HepG2 (cell line): ENCODE measurements around the gene CAB39. TPM values are rescaled to one million over a fixed set of nuclear protein-coding genes. Genes with fewer than 3 reads are reported as not detected.

Experiments
- ATAC-seq: fragments of 200-7000 bp; cut with Tn5 transposase; 3 replicates; pipeline ENCODE4 v1.9.1; 2020; ENCODE audit warnings: mild to moderate bottlenecking, moderate library complexity
- BruUV-seq: library from RNA; stranded (reverse); fragments of 400-500 nt; replicated peaks from 2 replicates; lab custom pipeline; 2021; lab: Mats Ljungman, UMichigan
- CTCF ChIA-PET: fragments of 300-600 bp; formaldehyde crosslinking; extraction: SDS; loops from one replicate; lab custom pipeline; 2021; ENCODE audit warnings: low total read pairs, inconsistent platforms, low intra/inter-chr PET ratio; lab: Yijun Ruan, JAX
- POLR2A ChIA-PET: fragments of 350-600 bp; sonication (Branson Sonifier 250); formaldehyde crosslinking; loops from one replicate; lab custom pipeline; 2020; ENCODE audit warnings: antibody characterized with exemption, inconsistent platforms; lab: Yijun Ruan, JAX
- DNase-seq: peaks from one replicate; pipeline ENCODE4 v3.0.0-alpha.2; 2015; ENCODE audit warnings: low spot score
- FAIRE-seq: peaks from 3 replicates; lab custom pipeline; 2011; peaks lifted over from hg19 to GRCh38; lab: Jason Lieb, UNC
- H2AFZ ChIP-seq: one replicate; pipeline ENCODE4 v1.6.1; 2011; ENCODE audit warnings: low read length, inconsistent platforms
- H3K27ac ChIP-seq: fragments of 300-600 bp; 3 replicates; pipeline ENCODE4 v1.8.0; 2011; ENCODE audit warnings: mixed run types, mild to moderate bottlenecking, mixed read lengths, low read length, inconsistent platforms; ENCODE audit not compliant: insufficient read depth; ENCODE audit errors: extremely low read length
- H3K27me3 ChIP-seq, 2 experiments: fragments of 200-600 bp in 1 of 2; 2 replicates in 1 of 2; 3 replicates in 1 of 2; pipeline versions ENCODE4 v1.6.0 to v1.8.0; 2011; ENCODE audit warnings: low read length in 2 of 2, mild to moderate bottlenecking in 2 of 2, moderate library complexity in 2 of 2, inconsistent platforms in 1 of 2; ENCODE audit not compliant: insufficient read depth in 2 of 2, control insufficient read depth in 1 of 2
- H3K36me3 ChIP-seq, 2 experiments: fragments of 200-600 bp in 1 of 2; replicated peaks in 1 of 2; 2 replicates in 1 of 2; 3 replicates in 1 of 2; pipeline versions ENCODE4 v1.5.1 to v1.8.0; 2011; ENCODE audit warnings: low read length in 2 of 2, inconsistent platforms in 1 of 2; ENCODE audit not compliant: insufficient read depth in 2 of 2, control insufficient read depth in 1 of 2
- H3K4me1 ChIP-seq: 2 replicates; pipeline ENCODE4 v1.5.1; 2012; ENCODE audit warnings: low read length, inconsistent platforms; ENCODE audit not compliant: insufficient read depth
- H3K4me2 ChIP-seq: 2 replicates; pipeline ENCODE4 v1.6.0; 2011; ENCODE audit warnings: low read depth, low read length, inconsistent platforms
- H3K4me3 ChIP-seq, 3 experiments: fragments of 200-600 bp in 1 of 3; sonication (generic), shearing (Covaris generic) in 1 of 3; replicated peaks in 1 of 3; 2 replicates each; pipeline ENCODE4 v1.5.1; 2011 to 2016; ENCODE audit warnings: low read length in 3 of 3, inconsistent platforms in 2 of 3, low read depth in 2 of 3, mild to moderate bottlenecking in 2 of 3, control low read depth in 1 of 3, mixed read lengths in 1 of 3; ENCODE audit not compliant: insufficient read depth in 1 of 3
- H3K79me2 ChIP-seq: one replicate; pipeline ENCODE4 v1.6.1; 2011; ENCODE audit warnings: low read length, inconsistent platforms; ENCODE audit not compliant: insufficient read depth
- H3K9ac ChIP-seq: 2 replicates; pipeline ENCODE4 v1.6.0; 2011; ENCODE audit warnings: mild to moderate bottlenecking, low read depth, low read length, inconsistent platforms; ENCODE audit not compliant: insufficient read depth
- H3K9me3 ChIP-seq: 2 replicates; pipeline ENCODE4 v1.5.1; 2012; ENCODE audit warnings: mild to moderate bottlenecking, low read length
- H4K20me1 ChIP-seq: 2 replicates; pipeline ENCODE4 v1.6.0; 2011; ENCODE audit warnings: inconsistent platforms, mild to moderate bottlenecking, low read length, moderate library complexity; ENCODE audit not compliant: insufficient read depth
- HOXA3 ChIP-seq: sonication (generic); formaldehyde crosslinking; IDR thresholded peaks from 2 replicates; pipeline ENCODE4 v1.5.0; 2020; ENCODE audit warnings: missing genetic modification reagents
- MAZ ChIP-seq, 2 experiments: sonication (generic) in 1 of 2; formaldehyde crosslinking in 1 of 2; IDR thresholded peaks; 2 replicates each; pipeline versions ENCODE4 v1.5.0 to v1.6.1; 2012 to 2020; ENCODE audit warnings: low read depth in 2 of 2, mild to moderate bottlenecking in 2 of 2, borderline replicate concordance in 1 of 2, improper control_type of control experiment in 1 of 2, low read length in 1 of 2, missing genetic modification reagents in 1 of 2, moderate library complexity in 1 of 2
- SP4 ChIP-seq: sonication (generic); formaldehyde crosslinking; IDR thresholded peaks from 2 replicates; pipeline ENCODE4 v1.8.1; 2023; ENCODE audit warnings: mild to moderate bottlenecking, missing genetic modification reagents
- ZFP36L1 ChIP-seq: sonication (generic); formaldehyde crosslinking; IDR thresholded peaks from 2 replicates; pipeline ENCODE4 v1.8.0; 2022; ENCODE audit warnings: mild to moderate bottlenecking, missing genetic modification reagents, moderate library complexity
- WGBS: methylation state at CpG from one replicate; pipeline ENCODE4 v1.1.6; 2017; ENCODE audit warnings: low lambda C conversion rate; 5-methylcytosine and 5-hydroxymethylcytosine counted together
- in situ Hi-C: cut with HindIII; loops from 2 replicates; pipeline ENCODE4 v1.10.0; 2017; ENCODE audit warnings: low pct_unique_long_range_greater_than_20kb; ENCODE audit not compliant: extremely low pct_ligation_motif_present
- intact Hi-C: fragments of 100-400 bp; cut with micrococcal nuclease; formaldehyde crosslinking; loops from one replicate; pipeline ENCODE4 v1.10.0; 2022; ENCODE audit not compliant: unreplicated experiment
- polyA plus RNA-seq, 8 experiments: library from polyadenylated mRNA; depleted of rRNA in 3 of 8; stranded (reverse) in 7 of 8; unstranded in 1 of 8; fragments of >200 nt; fragmentation: Illumina TruSeq in 4 of 8; extraction: Trizol in 4 of 8; gene quantifications; 2 replicates each; pipeline versions ENCODE4 v1.2.1 to v1.2.3, GENCODE V29; 2011 to 2016; ENCODE audit warnings: low read depth in 4 of 8, missing spikeins in 1 of 8, mixed read lengths in 1 of 8; ENCODE audit not compliant: insufficient read depth in 1 of 8
- total RNA-seq, 5 experiments: library from RNA; depleted of rRNA; stranded (reverse); fragments of >200 nt; fragmentation: Illumina TruSeq; extraction: Trizol; gene quantifications; 2 replicates each; pipeline ENCODE4 v1.2.3, GENCODE V29; 2016; ENCODE audit warnings: low read depth in 1 of 5
- TF ChIP-seq, protein P1 (sequence below): IDR thresholded peaks from 2 replicates; pipeline ENCODE4 v1.6.1; 2012; ENCODE audit warnings: inconsistent platforms
- TF ChIP-seq, protein P2 (sequence below): sonication (generic); formaldehyde crosslinking; IDR thresholded peaks from 2 replicates; pipeline ENCODE4 v1.4.0; 2020; ENCODE audit warnings: missing genetic modification reagents

The CAB39 gene
- total and polyA plus RNA-seq, 2 of the 13 experiments (the other 11 are each of a cell fraction or from before 2014, with no cell fraction given): 19.3 to 45.3 TPM

DNA sequence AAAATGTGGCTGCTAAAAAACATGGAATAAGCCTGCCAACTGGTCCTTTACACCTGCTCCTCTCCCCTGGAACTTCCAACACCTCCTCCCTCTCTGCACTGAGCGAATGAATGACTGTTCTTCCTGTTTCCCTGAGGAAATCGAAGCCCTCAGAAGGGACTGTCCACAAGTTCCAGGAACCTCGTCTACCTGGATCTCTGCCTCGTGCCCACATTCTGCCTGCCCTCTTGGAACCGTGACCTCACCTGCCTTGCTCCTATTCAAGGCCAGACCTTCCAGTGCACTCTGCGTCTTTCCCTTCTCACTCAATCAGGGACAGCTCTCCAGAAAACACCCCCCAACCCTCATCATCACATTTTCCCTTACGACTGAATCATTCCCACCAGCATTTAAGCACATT, 4.4 kb upstream of the CAB39 start:
- H3K27me3 ChIP-seq: no peaks in the 10 kb centered on the region; a peak in 2 of 5 replicates
- no peaks in the 10 kb centered on the region for H3K9me3 ChIP-seq
- ChIA-PET CTCF (no interaction called here), POLR2A (no interaction called here)
- H4K20me1 ChIP-seq: no peaks in the 10 kb centered on the region
- DNase-seq (no peak), FAIRE-seq (no peak), ATAC-seq (no peak)
- H3K9ac ChIP-seq: no peak overlapping the region
- peak overlapping the region in 1 of 3 experiments; percentile 17; a peak in 1 of 6 replicates for H3K4me3 ChIP-seq
- TF ChIP-seq, protein P1, sequence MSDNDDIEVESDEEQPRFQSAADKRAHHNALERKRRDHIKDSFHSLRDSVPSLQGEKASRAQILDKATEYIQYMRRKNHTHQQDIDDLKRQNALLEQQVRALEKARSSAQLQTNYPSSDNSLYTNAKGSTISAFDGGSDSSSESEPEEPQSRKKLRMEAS: peak; percentile 53
- TF ChIP-seq ZFP36L1 (CRISPR knock-in tag) (no peak), HOXA3 (CRISPR knock-in tag) (no peak)
- TF ChIP-seq, protein P2, sequence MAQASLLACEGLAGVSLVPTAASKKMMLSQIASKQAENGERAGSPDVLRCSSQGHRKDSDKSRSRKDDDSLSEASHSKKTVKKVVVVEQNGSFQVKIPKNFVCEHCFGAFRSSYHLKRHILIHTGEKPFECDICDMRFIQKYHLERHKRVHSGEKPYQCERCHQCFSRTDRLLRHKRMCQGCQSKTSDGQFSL (CRISPR knock-in tag): no peak
- H3K4me2 ChIP-seq: peak overlapping the region; percentile 25; the same call in 1 of the 2 replicates
- intact Hi-C loops: no loop called here
- WGBS: 21% methylated on average over 7 of the region's 7 CpGs
- no peak overlapping the region for H3K27ac ChIP-seq
- peaks cover 3% of the 10 kb centered on the region for H3K79me2 ChIP-seq
- peaks cover 44% of the 10 kb centered on the region for H3K4me1 ChIP-seq
- no TSS peak for BruUV-seq
- H2AFZ ChIP-seq: peak overlapping the region; percentile 65
- in situ Hi-C loops: no loop called here
- H3K36me3 ChIP-seq: no peaks in the 10 kb centered on the region

DNA sequence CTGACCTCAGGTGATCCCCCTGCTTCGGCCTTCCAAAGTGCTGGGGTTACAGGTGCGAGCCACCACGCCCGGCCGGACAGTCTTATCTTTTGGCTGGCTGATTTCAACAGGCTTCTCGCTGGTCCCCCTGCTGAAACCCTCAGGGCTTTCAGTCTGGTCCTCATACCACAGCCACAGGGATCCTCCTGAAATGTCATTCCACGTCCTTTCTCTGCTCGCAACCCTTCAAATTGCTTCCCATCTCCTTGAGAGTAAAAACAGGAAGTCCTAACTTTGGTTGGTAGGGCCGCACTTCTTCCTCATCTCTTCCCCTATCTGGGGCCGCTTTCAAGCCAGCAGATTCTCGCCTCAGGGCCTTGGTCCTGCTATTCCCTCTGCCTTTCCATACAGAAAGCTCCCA, 1.4 kb upstream of the CAB39 start:
- intact Hi-C loops (no loop called here), in situ Hi-C loops (no loop called here)
- peak overlapping the region in 1 of 3 experiments; percentile 30; a peak in 1 of 6 replicates for H3K4me3 ChIP-seq
- peaks cover 53% of the 10 kb centered on the region for H3K4me1 ChIP-seq
- ChIA-PET POLR2A (no interaction called here), CTCF (no interaction called here)
- no peak for ATAC-seq
- no peak overlapping the region for H2AFZ ChIP-seq
- TF ChIP-seq MAZ (IDR thresholded peaks at IDR 0.05; ENCODE audit: borderline replicate concordance, low read depth, low read length) (no peak), MAZ (CRISPR knock-in tag; IDR thresholded peaks at IDR 0.05; ENCODE audit: low read depth) (no peak), SP4 (CRISPR knock-in tag) (peak; percentile 14; the same call in 1 of the 2 replicates)
- BruUV-seq: no TSS peak
- no peak overlapping the region for H3K9ac ChIP-seq
- H3K79me2 ChIP-seq: peaks cover 32% of the 10 kb centered on the region
- no peak for FAIRE-seq
- no peaks in the 10 kb centered on the region; a peak in 2 of 5 replicates for H3K27me3 ChIP-seq
- peaks cover 0 to 6% of the 10 kb centered on the region in 2 experiments; a peak in 1 of 5 replicates for H3K36me3 ChIP-seq
- no peak for DNase-seq
- H3K27ac ChIP-seq: no peak overlapping the region
- WGBS: 79% methylated on average over 11 of the region's 11 CpGs
- H4K20me1 ChIP-seq: peaks cover 13% of the 10 kb centered on the region
- peak overlapping the region; percentile 81; the same call in 1 of the 2 replicates for H3K4me2 ChIP-seq
- no peaks in the 10 kb centered on the region for H3K9me3 ChIP-seq
